Measurements from ENCODE around the gene ARSK.
A peak's percentile ranks its signal among the peaks of the same experiment; 100 is the strongest.

Gene ARSK, protein sequence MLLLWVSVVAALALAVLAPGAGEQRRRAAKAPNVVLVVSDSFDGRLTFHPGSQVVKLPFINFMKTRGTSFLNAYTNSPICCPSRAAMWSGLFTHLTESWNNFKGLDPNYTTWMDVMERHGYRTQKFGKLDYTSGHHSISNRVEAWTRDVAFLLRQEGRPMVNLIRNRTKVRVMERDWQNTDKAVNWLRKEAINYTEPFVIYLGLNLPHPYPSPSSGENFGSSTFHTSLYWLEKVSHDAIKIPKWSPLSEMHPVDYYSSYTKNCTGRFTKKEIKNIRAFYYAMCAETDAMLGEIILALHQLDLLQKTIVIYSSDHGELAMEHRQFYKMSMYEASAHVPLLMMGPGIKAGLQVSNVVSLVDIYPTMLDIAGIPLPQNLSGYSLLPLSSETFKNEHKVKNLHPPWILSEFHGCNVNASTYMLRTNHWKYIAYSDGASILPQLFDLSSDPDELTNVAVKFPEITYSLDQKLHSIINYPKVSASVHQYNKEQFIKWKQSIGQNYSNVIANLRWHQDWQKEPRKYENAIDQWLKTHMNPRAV

DNA sequence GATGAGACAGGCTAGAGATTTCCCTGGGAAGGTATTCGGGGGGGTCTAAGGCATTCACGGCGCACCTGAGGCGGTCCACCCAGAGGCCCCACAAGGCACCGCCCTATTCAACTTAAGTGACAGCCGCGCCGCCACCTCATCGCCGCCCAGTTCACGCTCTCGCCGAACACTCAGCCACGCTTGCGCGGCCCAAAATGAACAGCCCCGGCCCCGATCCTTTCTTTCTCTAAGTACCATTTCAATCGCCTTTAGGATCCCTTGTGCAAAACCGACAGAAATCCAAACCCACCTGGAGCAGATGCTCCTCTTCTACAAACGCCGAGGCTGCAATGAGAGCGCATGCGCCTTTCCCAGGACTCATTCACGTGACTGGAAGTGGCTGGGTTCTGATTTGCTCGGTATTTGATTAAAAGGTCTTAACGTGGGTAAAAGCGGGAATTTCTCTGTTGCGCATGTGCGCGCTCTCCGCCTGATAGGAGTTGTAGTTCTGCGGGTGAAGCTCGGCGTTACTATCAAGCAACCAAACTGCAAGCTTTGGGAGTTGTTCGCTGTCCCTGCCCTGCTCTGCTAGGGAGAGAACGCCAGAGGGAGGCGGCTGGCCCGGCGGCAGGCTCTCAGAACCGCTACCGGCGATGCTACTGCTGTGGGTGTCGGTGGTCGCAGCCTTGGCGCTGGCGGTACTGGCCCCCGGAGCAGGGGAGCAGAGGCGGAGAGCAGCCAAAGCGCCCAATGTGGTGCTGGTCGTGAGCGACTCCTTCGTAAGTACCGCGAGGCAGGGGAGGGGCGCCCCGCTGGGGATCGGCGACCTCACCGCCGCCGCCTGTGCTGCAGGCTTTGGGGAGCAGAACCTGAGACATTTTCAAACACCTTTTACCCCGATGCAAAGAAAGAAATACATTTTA lies at the start of gene ARSK, which contains the start of gene SKIC3:
Gene ARSK, plus strand, starts transcription at position 455 of the 902 bp plus-strand sequence. Its CDS starts 178 bp downstream, at position 633.
Gene SKIC3, minus strand, starts transcription at position 331 of the 902 bp plus-strand sequence. CDS start 7,827 bp downstream, outside the sequence.
- DNase-seq = peak; percentile 96

DNA sequence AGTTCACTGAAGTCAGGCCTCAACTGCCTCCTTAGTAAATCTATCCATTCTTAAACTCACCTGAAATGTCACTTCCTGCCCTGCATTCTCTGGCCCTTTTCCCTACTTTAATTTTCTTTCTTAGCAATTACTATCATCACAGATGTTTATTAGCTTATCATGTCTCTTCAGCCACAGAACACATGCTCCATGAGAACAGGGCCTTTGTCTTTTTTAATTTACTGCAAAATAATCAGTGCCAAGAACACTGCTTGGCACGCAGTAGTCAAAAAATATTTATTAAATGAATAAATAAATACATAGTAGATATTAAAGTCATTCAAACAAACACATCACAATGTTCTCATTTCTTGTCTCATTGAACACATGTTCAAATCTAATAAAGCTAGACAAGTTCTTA lies 46.4 kb upstream of the ARSK start:
- no peak for DNase-seq

DNA sequence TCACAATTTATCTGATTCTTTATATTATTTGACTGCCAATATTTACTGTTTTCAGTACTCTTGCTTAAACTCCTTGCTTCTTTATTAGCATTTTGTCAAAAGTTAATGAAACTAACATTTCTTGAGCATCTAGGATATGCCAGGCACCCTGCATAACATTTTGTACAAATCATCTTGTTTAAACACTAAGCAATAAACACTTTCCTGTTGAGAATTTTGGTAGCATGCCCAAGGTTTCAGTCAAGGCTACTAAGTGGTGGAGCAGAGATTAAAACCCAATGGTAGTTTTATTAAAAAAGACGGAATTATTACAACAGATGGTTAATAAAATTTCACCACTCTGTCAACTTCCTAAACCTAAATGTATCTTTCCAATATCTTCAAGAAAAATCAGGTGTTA lies 43.3 kb upstream of the ARSK start:
- no peak for DNase-seq

DNA sequence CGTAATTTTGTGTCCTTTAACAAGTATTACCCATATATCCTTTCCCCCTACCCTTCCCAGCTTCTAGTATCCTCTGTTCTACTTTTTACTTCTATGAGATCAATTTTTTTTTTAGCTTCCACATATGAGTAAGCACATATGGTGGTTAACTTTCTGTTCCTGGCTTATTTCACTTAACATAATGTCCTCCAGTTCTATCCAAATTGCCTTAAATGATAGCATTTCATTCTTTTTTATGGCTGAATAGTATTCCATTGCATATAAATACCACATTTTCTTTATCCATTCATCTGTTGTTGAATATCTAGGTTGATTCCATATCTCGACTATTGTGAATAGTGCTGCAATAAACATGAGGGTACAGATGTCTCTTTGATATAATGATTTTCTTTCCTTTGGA lies 36.5 kb upstream of the ARSK start:
- DNase-seq = no peak

- DNase-seq = no peak
These were observed 35.8 kb upstream of the ARSK start for GRCh38 chr5:95519151-95519550.

DNA sequence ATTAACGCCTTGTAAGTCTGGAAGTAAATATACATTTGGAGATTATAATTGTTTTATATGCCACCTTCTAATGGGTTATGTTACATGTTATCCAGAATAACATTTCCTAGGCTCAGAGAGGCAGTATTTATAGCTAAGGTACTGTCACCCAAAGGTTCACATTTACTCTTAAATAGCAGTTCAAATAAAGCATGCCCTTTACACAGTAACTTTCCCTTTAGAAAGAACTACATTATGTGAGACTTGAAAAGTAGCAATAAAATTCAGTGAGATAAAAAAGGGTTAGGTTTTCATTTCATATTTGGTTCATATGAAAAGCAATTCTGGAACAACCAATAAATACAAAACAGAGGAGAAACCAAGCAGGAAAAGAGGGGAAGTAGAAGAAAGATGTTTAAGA lies 35.2 kb upstream of the ARSK start:
- DNase-seq = no peak

GRCh38 chr5:95520206-95520605 lies 34.7 kb upstream of the ARSK start:
- DNase-seq = no peak

GRCh38 chr5:95524423-95524822 lies 30.5 kb upstream of the ARSK start:
- DNase-seq = no peak

DNA sequence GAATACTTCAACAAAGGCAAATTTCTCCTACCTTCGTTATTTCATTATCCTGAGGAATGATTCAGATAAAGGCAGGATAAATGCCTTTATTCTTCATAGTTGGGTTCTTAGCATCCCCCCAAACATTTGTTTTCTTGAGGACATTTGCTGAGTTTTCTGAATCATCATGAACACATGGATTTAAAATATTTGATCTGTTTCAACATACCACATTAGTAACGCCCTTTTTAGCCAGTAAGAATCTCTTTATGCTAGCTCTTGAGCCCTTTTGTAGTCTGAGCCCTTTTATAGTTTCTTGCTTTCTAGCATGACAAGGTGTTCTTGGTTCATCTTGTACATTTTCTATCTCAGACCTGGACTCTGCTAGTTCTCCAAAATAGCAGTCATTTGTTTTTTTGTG lies 28.0 kb upstream of the ARSK start:
- DNase-seq = no peak

- no peak for DNase-seq
These were observed 26.3 kb upstream of the ARSK start for GRCh38 chr5:95528565-95528964.

DNA sequence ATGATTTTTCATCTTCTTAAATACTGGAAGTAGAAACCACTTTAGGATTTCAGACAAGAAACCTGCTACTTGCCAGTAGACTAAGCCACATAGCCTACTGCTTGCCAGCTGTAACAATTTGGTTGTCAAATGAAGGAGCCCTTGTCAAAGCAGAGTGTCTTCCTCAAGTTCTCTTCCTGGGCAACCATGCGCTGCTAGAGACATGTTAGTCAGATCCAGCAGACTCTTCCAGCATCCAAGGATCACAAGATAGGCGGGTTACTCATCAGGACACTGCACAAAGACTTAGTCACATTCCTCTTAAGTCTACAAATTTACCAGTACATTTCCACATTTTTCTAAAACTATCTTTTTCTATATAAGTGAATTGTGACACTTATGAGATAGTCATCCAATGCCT lies 24.5 kb upstream of the ARSK start:
- DNase-seq = peak; percentile 62

DNA sequence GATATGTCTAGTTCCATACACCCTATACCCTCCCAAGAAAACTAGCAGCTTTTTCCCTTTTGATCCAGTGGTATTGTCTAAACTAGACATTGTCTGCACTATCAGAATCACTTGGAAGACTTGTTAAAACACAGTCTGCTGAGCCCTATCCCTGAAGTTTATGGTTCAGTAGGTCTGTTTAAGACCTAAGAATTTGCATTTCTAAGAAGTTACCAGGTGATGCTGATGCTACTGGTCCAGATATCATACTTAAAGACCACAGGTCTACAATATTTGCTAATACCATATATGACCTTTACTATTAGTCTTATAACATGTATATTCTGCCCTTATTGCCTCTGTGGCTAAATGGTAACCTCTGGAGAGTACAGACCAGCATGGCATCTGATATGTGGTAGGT lies 23.4 kb upstream of the ARSK start:
- no peak for DNase-seq

DNA sequence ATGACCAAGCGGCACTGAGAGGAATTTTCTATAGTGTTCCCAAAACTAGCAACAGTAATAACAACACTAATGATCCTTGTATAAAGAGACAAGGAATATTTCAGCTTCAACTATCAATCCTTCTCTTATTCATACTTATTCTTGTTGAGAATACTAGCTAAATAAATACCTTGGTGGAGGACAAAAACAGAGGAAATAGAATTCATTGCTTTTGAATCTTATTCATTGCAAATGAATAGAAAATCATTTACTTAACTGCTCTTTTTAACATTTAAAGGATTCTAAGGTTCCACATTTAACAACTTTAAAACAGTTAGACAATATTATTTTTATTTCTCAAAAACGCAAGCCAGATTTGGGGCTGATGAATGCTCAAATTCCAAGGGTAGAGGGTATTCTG lies 22.5 kb upstream of the ARSK start:
- DNase-seq = no peak

GRCh38 chr5:95533106-95533505 lies 21.8 kb upstream of the ARSK start:
- no peak for DNase-seq

DNA sequence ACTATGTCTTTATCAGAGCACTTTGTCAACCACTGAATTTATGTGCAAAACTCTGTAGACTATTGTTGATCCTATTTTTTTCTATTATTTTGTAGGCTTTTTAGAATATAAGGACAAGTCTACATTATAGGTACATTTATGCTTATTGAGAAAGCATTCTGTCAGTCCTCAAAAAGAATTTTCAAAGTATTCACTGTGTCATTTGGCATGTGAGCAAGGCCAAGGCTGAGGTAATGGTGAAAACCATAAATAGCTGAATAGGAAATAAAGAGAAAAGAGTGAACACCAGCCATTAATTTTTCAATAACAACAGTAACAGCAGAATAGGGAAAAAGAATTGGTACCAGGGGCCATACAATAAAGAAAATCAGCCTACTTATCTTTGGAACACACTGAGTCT lies 21.1 kb upstream of the ARSK start:
- no peak for DNase-seq

- no peak for DNase-seq
These were observed 17.4 kb upstream of the ARSK start for GRCh38 chr5:95537501-95537900.

DNA sequence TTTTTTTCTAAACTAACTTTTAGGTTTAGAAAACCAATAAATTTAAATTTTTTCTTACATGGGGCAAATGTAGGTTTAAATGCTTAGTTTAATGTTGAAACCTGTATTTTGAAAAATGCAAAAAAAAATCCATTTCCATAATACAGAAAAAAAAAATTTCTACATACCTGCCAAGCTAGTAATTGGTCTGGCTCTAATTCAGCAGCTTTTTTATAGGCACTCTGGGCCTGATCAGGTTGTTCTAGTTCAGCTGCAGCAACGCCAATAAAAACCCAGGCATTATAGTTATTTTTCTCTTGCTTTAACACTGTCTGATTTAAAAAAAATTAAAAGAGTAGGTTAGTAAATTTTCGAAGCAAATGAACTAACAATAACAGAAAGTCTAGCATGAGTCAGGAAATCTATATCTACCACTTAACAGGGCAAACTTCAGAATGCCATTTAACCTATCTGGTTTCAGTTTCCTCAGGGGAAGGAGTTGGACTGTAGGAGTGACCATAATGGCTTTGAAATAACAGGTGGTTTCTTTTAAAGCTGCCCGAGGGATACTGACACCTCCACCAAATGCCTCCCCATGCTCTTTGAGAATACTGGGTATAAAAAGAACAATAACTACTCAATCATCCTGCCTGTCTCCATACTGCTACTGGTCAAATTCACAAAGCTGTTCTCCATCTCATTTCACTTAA lies 11.7 kb upstream of the ARSK start:
- DNase-seq = no peak

DNA sequence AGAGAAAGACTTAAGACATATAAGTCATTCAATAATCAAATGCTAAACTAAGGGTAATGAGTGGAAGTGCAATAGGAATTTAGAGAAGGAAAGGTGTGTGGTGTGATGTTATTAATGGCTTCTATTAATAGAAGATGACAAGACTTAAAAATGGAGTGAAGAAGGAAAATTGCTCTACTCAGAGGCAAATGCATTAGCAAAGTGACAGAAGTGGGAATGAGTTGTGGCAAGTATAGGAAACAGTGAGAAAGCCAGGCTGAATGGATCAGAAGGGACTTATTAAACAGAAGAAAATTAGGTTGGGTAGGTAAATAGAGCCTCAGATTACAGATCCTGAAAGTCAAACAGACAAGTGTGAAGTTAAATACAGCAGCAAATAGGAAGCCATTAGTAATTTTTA lies 5.9 kb upstream of the ARSK start:
- DNase-seq = no peak

DNA sequence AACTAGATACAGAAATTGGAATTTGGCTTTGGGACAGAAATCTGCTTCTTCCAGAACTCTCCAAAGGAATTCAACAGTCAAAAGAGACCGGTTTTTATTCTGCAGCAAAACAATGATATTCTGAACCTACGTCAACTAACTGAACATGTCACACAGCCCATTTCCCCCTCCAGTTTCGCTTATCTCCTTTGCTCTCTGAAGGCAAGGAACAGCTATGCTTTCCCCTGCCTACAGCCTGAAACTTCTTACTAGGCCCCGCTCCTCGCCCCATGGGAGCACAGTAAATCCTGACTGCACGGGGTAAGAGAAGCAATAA lies 612 bp upstream of the ARSK start:
- DNase-seq = no peak

DNA sequence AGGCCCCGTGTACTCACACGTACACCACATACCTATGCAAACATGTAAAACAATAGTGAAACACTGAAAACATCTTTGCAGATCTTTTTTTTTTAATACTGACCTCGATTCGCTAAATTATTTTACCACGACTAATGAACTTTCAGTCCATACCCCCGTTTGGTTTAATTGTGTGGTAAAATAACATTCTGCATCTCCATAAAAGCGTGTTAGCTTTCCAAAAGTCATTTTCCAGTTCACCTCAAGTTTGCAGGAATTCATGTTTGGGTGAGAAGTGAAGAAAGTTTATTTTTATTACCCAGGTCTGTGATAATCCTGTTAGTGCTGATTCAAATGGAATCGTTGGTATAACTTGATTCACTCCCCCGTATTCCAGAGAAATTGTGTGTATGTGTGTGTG lies 652 bp downstream of the ARSK start:
- no peak for DNase-seq

- no peak for DNase-seq
These were observed 2.9 kb downstream of the ARSK start for GRCh38 chr5:95557841-95558240.

DNA sequence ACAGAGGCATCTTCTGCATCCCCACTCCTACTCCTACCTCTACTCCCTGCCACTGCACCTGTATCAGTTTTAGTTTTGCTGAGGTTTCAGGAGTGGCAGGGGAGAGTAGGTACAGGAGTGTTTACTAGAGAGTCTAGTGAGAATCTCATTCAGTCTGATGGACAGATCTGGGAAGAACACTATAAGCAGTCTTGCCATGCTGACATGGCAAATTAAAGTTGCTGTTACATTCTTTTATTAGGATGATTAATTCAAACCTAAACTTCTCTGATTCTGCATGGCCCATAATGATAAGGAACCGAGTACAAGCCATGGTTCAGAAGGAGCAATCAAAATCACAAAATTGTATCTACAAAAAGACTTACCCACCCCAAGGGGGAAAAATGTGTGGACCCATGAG lies 7.4 kb downstream of the ARSK start:
- DNase-seq = no peak

DNA sequence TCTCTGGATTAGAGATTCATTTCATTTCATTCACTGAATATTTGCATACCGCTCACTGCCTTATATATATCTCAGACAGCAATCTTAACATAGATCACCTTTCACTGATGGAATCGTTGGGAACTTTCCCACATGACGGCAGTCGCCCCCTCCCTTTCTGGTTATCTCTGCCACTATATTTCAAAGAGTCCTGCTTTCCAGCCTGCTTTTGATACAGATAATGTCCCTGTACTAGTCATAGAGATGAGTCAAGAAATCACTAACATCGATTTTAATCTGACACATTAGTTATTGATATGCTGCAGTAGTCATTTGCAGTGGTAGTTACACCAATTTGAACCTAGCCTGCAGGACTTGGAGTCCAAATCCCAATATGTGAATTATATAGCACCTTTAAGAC lies 8.5 kb downstream of the ARSK start:
- DNase-seq = no peak
